ENCODE data around the gene CALHM4. TPM values are rescaled to one million over a fixed set of nuclear protein-coding genes. Genes with fewer than 3 reads are reported as not detected.

The CALHM4 gene
- total RNA-seq, 1 donor from 2014 or later, result not detected

GRCh38 chr6:116562019-116562403 is 8.5 kb downstream of the CALHM4 start:
- no peak for DNase-seq (ENCODE audit: low spot score)
- Histone ChIP-seq H3K4me3 (no peak overlapping the region), H4K20me1 (ENCODE audit: low read depth) (no peaks in the 10 kb centered on the region), H3K36me3 (no peaks in the 10 kb centered on the region), H3K4me2 (no peak overlapping the region), H3K27me3 (peaks cover 4% of the 10 kb centered on the region), H3F3A (ENCODE audit: low read depth) (no peaks in the 10 kb centered on the region), H3K27ac (no peak overlapping the region), H2AFZ (replicated peaks) (no peak overlapping the region), H3K9me3 (ENCODE audit: low read depth) (no peaks in the 10 kb centered on the region), H3K9ac (no peak overlapping the region), H3K4me1 (no peaks in the 10 kb centered on the region), H3K79me2 (ENCODE audit: low read depth) (no peaks in the 10 kb centered on the region)
- H3K36me3 Mint-ChIP-seq, result no peaks in the 10 kb centered on the region
- peak overlapping the region; percentile 23 for H3K27ac Mint-ChIP-seq
- H3K27me3 Mint-ChIP-seq (ENCODE audit: insufficient read depth, low read depth), result peaks cover 3% of the 10 kb centered on the region
- no peaks in the 10 kb centered on the region for H3K9me3 Mint-ChIP-seq
- TF ChIP-seq EZH2phosphoT487 (IDR thresholded peaks at IDR 0.05), result no peak
- no peak for TF ChIP-seq EZH2 (IDR thresholded peaks at IDR 0.05)
- TF ChIP-seq, protein P1, sequence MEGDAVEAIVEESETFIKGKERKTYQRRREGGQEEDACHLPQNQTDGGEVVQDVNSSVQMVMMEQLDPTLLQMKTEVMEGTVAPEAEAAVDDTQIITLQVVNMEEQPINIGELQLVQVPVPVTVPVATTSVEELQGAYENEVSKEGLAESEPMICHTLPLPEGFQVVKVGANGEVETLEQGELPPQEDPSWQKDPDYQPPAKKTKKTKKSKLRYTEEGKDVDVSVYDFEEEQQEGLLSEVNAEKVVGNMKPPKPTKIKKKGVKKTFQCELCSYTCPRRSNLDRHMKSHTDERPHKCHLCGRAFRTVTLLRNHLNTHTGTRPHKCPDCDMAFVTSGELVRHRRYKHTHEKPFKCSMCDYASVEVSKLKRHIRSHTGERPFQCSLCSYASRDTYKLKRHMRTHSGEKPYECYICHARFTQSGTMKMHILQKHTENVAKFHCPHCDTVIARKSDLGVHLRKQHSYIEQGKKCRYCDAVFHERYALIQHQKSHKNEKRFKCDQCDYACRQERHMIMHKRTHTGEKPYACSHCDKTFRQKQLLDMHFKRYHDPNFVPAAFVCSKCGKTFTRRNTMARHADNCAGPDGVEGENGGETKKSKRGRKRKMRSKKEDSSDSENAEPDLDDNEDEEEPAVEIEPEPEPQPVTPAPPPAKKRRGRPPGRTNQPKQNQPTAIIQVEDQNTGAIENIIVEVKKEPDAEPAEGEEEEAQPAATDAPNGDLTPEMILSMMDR (IDR thresholded peaks at IDR 0.05), result no peak
- H3K4me3 Mint-ChIP-seq, result no peak overlapping the region
- H3K4me1 Mint-ChIP-seq, result peaks cover 6% of the 10 kb centered on the region

- TF ChIP-seq EZH2phosphoT487 (IDR thresholded peaks at IDR 0.05) (no peak), EZH2 (IDR thresholded peaks at IDR 0.05) (no peak)
- TF ChIP-seq, protein P1 (IDR thresholded peaks at IDR 0.05), result no peak
- H2AFZ ChIP-seq (replicated peaks), result no peak overlapping the region
- H3K9ac ChIP-seq, result no peak overlapping the region
Measured at GRCh38 chr6:116562614-116563013, 9.1 kb downstream of the CALHM4 start.

DNA sequence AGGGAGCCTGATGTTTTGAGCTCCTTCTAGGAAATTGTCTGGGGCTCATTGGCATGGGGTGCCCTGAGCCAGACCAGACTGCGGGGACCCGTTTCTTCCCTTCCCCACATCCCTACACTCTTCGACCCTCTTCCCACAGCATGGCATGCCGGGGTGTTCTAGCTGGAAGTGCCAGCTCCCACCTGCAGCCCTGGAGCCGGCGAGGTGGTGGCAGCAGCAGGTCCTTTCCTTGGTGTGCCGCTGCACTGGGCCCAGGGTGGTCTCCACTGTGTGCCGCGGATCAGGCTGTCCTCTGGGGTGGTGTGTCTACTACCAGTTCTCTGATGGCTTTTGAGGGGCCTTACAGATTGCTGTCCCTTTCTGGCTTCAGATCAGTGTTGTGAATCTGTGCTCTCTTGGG is 10.3 kb downstream of the CALHM4 start:
- no peaks in the 10 kb centered on the region for H3K9me3 ChIP-seq (ENCODE audit: low read depth)
- Mint-ChIP-seq H3K4me3 (no peak overlapping the region), H3K4me1 (peaks cover 2% of the 10 kb centered on the region), H3K36me3 (no peaks in the 10 kb centered on the region), H3K9me3 (no peaks in the 10 kb centered on the region), H3K27me3 (ENCODE audit: insufficient read depth, low read depth) (peaks cover 5% of the 10 kb centered on the region), H3K27ac (no peak overlapping the region)
- TF ChIP-seq EZH2phosphoT487 (IDR thresholded peaks at IDR 0.05) (no peak), EZH2 (IDR thresholded peaks at IDR 0.05) (no peak)
- TF ChIP-seq, protein P1 (IDR thresholded peaks at IDR 0.05), result no peak
- H3F3A ChIP-seq (ENCODE audit: low read depth), result no peaks in the 10 kb centered on the region
- peaks cover 5% of the 10 kb centered on the region for H3K27me3 ChIP-seq
- no peak overlapping the region for H3K27ac ChIP-seq
- no peaks in the 10 kb centered on the region for H3K79me2 ChIP-seq (ENCODE audit: low read depth)
- H3K4me3 ChIP-seq, result no peak overlapping the region
- no peak for DNase-seq (ENCODE audit: low spot score)
- H3K36me3 ChIP-seq, result no peaks in the 10 kb centered on the region
- no peaks in the 10 kb centered on the region for H3K4me1 ChIP-seq
- no peaks in the 10 kb centered on the region for H4K20me1 ChIP-seq (ENCODE audit: low read depth)
- peak overlapping the region; percentile 2 for H2AFZ ChIP-seq (replicated peaks)
- H3K4me2 ChIP-seq, result no peak overlapping the region
- no peak overlapping the region for H3K9ac ChIP-seq

More at GRCh38 chr6:116562614-116563013, 9.1 kb downstream of the CALHM4 start:
- no peaks in the 10 kb centered on the region for H3K36me3 ChIP-seq
- peaks cover 6% of the 10 kb centered on the region for H3K4me1 Mint-ChIP-seq
- H3K27ac Mint-ChIP-seq, result no peak overlapping the region
- no peak overlapping the region for H3K4me2 ChIP-seq
- no peak overlapping the region for H3K4me3 Mint-ChIP-seq
- peaks cover 5% of the 10 kb centered on the region for H3K27me3 ChIP-seq
- H3K27me3 Mint-ChIP-seq (ENCODE audit: insufficient read depth, low read depth), result peaks cover 3% of the 10 kb centered on the region
- no peak overlapping the region for H3K27ac ChIP-seq
- no peaks in the 10 kb centered on the region for H3K9me3 Mint-ChIP-seq
- H4K20me1 ChIP-seq (ENCODE audit: low read depth), result no peaks in the 10 kb centered on the region
- H3K36me3 Mint-ChIP-seq, result no peaks in the 10 kb centered on the region
- no peaks in the 10 kb centered on the region for H3F3A ChIP-seq (ENCODE audit: low read depth)
- no peak for DNase-seq (ENCODE audit: low spot score)
- no peaks in the 10 kb centered on the region for H3K79me2 ChIP-seq (ENCODE audit: low read depth)
- H3K4me1 ChIP-seq, result no peaks in the 10 kb centered on the region
- no peaks in the 10 kb centered on the region for H3K9me3 ChIP-seq (ENCODE audit: low read depth)
- H3K4me3 ChIP-seq, result no peak overlapping the region

Measured in neural progenitor cell (in vitro differentiated cells).